ENCODE data around the gene SKI. TPM values are rescaled to one million over a fixed set of nuclear protein-coding genes. Genes with fewer than 3 reads are reported as not detected.

SKI gene
- total RNA-seq, 1 donor from 2014 or later = 55.7 TPM

DNA sequence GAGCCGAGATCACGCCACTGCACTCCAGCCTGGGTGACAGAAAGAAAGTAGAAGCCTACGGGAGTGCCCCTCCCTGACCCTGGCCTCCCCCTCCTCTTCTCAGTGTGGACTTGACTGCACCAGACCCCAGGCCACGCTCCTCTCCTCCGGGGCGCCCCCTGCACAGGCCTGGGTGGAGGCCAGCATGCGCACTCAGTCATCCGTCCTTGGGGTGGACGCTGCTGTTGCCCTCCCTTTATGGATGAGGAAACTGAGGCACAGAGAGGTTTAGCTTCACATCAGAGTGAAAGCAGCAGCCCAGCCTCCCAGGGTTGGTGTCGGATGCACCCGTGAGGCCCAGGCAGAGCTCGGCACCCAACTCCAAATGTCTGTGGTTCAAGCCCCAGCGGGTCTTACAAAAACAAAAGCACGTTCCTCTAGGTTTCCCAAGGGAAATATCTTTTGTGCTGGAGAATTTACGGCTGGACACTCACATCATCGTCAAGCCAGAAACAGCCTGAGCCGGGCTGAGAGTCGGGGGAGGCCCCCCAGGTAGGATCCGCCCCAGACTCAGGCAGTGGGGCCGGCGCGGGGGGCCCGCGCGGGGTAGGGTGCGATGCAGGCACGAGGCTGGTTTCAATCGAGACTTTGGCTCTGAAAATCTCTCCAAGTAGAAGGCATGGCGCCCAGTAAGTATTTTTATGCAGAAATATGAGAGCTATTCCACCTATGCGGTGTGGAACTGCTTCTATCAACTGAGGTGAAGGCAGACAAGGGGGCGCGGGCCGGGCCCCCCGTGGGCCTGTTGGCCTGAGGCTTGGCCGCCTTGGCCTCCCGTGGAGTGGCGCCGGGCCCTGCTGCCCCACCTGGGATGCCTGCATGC, 126.6 kb downstream of the SKI start:
- no peaks in the 10 kb centered on the region for H3K36me3 Mint-ChIP-seq
- no peaks in the 10 kb centered on the region for H3K27me3 Mint-ChIP-seq
- DNase-seq (ENCODE audit: extremely low spot score, unreplicated experiment) = no peak
- TF ChIP-seq, protein P1, sequence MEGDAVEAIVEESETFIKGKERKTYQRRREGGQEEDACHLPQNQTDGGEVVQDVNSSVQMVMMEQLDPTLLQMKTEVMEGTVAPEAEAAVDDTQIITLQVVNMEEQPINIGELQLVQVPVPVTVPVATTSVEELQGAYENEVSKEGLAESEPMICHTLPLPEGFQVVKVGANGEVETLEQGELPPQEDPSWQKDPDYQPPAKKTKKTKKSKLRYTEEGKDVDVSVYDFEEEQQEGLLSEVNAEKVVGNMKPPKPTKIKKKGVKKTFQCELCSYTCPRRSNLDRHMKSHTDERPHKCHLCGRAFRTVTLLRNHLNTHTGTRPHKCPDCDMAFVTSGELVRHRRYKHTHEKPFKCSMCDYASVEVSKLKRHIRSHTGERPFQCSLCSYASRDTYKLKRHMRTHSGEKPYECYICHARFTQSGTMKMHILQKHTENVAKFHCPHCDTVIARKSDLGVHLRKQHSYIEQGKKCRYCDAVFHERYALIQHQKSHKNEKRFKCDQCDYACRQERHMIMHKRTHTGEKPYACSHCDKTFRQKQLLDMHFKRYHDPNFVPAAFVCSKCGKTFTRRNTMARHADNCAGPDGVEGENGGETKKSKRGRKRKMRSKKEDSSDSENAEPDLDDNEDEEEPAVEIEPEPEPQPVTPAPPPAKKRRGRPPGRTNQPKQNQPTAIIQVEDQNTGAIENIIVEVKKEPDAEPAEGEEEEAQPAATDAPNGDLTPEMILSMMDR (conservative IDR thresholded peaks at IDR 0.05) = no peak
- no peak overlapping the region for H3K27ac Mint-ChIP-seq
- H3K4me3 Mint-ChIP-seq = no peak overlapping the region
- H3K9me3 Mint-ChIP-seq = no peaks in the 10 kb centered on the region
- H3K4me1 Mint-ChIP-seq (ENCODE audit: unreplicated experiment) = peaks cover 2% of the 10 kb centered on the region

DNA sequence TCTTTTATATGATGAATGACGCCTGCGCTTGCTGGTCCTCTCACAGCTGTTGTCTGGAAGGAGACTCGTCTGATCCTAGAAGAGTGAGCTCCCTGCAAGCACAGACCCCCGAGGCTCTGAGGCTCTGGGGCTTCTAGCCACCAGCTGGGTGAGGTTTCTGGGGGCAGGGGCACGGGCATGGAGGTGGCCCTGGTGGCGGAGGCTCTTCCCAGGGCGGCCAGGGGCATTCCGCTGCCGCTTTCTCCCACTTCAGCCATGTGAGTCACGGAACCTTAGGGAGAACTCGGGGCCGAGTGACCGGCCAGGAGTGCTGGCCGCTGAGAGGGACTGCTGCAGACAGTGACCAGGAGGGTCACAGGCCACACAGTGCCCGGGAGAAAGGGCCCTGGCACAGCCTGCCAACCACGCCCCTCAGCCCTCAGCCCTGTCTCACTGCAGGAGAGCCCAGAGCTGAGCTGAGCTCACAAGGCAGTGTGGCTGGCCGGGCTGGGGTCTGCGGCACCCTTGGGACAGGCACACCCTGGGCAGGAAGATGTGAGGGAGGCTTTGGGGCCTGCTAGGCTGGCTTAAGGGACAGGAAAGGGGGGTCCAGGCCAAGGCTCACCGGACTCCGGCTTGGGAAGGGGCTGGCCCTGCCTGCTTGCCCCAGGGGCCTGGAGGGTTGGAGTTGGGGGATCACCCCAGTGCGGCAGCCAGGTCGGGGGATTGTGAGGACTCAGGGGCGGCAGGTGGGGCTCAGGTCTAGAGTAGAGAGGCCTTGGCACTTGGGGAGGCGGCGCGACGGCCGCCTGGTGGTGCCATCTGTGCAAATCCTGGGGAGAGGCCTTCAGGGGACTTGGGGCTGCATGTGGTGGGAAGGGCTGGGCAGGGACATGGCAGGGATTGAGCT, 127.5 kb downstream of the SKI start:
- H3K27ac Mint-ChIP-seq = no peak overlapping the region
- DNase-seq (ENCODE audit: extremely low spot score, unreplicated experiment) = no peak
- H3K4me1 Mint-ChIP-seq (ENCODE audit: unreplicated experiment) = no peaks in the 10 kb centered on the region
- no peak overlapping the region for H3K4me3 Mint-ChIP-seq
- H3K36me3 Mint-ChIP-seq = peaks cover 3% of the 10 kb centered on the region
- no peaks in the 10 kb centered on the region for H3K9me3 Mint-ChIP-seq
- TF ChIP-seq, protein P1 (conservative IDR thresholded peaks at IDR 0.05) = no peak
- H3K27me3 Mint-ChIP-seq = no peaks in the 10 kb centered on the region

DNA sequence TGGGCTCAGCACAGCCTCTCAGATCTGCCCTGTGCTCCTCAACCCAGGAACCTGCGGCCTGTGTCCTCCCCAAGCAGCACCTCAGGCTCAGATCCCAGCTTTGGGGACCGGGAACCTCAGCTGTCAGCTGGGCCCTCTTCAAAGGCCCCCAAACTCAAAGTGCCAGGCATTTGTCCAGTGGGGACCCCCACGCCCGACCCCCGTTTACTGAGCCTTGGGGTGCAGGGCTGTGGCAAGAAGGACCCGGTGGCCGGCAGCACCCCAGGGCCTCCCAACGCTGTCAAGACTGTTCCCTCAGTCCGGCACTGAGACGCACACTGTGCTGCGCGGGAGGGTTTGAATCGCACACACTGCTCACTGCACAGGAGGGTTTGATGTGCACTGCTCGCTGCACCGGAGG, 128.3 kb downstream of the SKI start:
- peaks cover 3% of the 10 kb centered on the region for H3K36me3 Mint-ChIP-seq
- TF ChIP-seq, protein P1 (conservative IDR thresholded peaks at IDR 0.05) = no peak
- H3K27me3 Mint-ChIP-seq = no peaks in the 10 kb centered on the region
- H3K27ac Mint-ChIP-seq = no peak overlapping the region
- H3K9me3 Mint-ChIP-seq = no peaks in the 10 kb centered on the region
- no peaks in the 10 kb centered on the region for H3K4me1 Mint-ChIP-seq (ENCODE audit: unreplicated experiment)
- no peak overlapping the region for H3K4me3 Mint-ChIP-seq
- DNase-seq (ENCODE audit: extremely low spot score, unreplicated experiment) = no peak

DNA sequence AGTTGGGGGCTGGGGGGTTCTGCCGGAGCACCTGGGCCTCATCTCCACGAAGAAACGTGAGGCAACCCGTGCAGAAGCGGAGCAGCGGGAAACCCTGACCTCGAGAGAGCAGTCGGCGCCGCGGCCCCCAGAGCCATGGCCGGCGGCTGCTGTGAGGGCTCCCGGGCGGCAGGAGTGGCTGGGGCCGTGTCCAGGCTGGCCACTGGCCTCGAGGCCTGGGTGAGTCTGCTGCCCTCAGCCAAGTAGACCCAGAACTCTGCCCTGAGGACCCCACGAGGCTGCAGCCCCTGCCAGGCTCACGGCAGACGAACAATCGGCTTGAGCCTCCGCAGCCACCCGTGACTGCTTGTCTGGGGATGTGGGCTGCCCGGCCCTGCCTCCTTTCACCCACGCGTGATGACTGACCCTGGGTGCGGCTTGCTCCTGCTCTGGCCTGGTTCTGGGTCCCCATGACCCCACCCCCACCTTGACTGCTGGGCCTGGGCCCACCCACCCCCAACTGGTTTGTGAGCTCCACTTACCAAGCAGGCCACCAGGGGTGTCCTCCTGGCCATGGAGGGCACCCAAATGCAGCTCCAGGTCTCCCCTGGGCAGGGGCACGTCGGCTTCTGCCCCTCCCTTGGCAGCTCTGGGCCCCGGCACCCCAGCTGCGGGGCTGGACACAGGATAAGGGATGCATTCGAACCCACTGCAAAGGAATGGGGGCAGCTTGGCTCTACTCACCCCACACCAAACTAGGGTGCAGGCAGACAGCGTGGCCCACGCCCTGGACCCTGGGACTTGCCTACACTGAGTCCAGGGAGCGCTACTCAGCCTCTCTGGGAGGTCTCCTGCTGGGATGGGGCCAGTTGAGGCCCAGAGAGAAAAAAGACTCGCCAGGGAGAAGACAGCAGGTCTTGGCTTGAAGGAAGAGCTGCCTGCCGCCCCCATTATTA, 129.1 kb downstream of the SKI start:
- H3K27me3 Mint-ChIP-seq = no peaks in the 10 kb centered on the region
- no peaks in the 10 kb centered on the region for H3K4me1 Mint-ChIP-seq (ENCODE audit: unreplicated experiment)
- no peak overlapping the region for H3K4me3 Mint-ChIP-seq
- H3K36me3 Mint-ChIP-seq = peaks cover 3% of the 10 kb centered on the region
- TF ChIP-seq, protein P1 (conservative IDR thresholded peaks at IDR 0.05) = no peak
- no peak for DNase-seq (ENCODE audit: extremely low spot score, unreplicated experiment)
- H3K27ac Mint-ChIP-seq = no peak overlapping the region
- H3K9me3 Mint-ChIP-seq = no peaks in the 10 kb centered on the region

DNA sequence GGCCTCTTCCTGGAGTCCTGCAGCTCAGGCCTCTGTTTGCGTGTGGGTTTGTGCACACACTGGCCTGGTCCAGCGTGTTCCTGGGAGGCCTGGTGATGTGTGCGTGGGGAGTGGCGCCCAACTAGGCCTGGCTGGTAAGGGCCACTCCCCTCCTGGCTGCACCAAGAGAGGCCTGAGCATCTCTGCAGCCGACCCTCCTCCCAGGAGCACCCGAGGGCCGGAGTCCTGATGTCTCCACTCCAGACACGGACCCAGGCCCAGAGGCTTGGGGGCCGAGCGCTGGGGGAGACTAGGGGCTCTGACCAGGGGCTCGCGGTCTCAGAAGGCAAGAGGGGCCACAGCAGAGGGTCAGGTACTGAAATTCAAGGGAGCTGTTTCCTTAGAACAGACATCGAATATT, 130.0 kb downstream of the SKI start:
- no peak for DNase-seq (ENCODE audit: extremely low spot score, unreplicated experiment)
- H3K4me1 Mint-ChIP-seq (ENCODE audit: unreplicated experiment) = no peaks in the 10 kb centered on the region
- H3K36me3 Mint-ChIP-seq = peaks cover 8% of the 10 kb centered on the region
- TF ChIP-seq, protein P1 (conservative IDR thresholded peaks at IDR 0.05) = no peak
- H3K27me3 Mint-ChIP-seq = no peaks in the 10 kb centered on the region
- H3K9me3 Mint-ChIP-seq = no peaks in the 10 kb centered on the region
- H3K4me3 Mint-ChIP-seq = no peak overlapping the region
- no peak overlapping the region for H3K27ac Mint-ChIP-seq
